Fibroblast of the aortic adventitia (primary cell): ENCODE results near the gene VAV1. TPM values are rescaled to one million over a fixed set of nuclear protein-coding genes. Genes with fewer than 3 reads are reported as not detected.
"Not testable (repeated sequence)": the region's sequence is repeated elsewhere in the genome, so short reads cannot be mapped to it uniquely, and the experiment has no call there.

Experiments
- DNase-seq: peaks from one replicate; pipeline ENCODE4 v3.0.0-alpha.2; 2010; ENCODE audit warnings: low read depth
- H3K4me3 ChIP-seq: 2 replicates; pipeline ENCODE4 v1.5.1; 2011; ENCODE audit warnings: low read depth, mild to moderate bottlenecking, control low read depth, low read length, moderate library complexity
- CTCF ChIP-seq: IDR thresholded peaks from 2 replicates; pipeline ENCODE4 v1.5.1; 2011; ENCODE audit warnings: mild to moderate bottlenecking, low read length, control low read depth, inconsistent platforms; ENCODE audit not compliant: insufficient read depth
- total RNA-seq: library from RNA; depleted of rRNA; stranded (reverse); fragments of >200 nt; gene quantifications from 2 replicates; pipeline ENCODE4 v1.2.3, GENCODE V29; 2012; ENCODE audit warnings: low replicate concordance

VAV1 gene
- total RNA-seq, 1 donor, result not detected

- no peak overlapping the region for H3K4me3 ChIP-seq
- DNase-seq, result no peak
- TF ChIP-seq CTCF, result no peak
Measured at GRCh38 chr19:6765738-6766356, 6.7 kb upstream of the VAV1 start.

GRCh38 chr19:6766357-6767080 lies 6.0 kb upstream of the VAV1 start:
- DNase-seq, result no peak
- TF ChIP-seq CTCF, result no peak
- H3K4me3 ChIP-seq, result no peak overlapping the region

DNA sequence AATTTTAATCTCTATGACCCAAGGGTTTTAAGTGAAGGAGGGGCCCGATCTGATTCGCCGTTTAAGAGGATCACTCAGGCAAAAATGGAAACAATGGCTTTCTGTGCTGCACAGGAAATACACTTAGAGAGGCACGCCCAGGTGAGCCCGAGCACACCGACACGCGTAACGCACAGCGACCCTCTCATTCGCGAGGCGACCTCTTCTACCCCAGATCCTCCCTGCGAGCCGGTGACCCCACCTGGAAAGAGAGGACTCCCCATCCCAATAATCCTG lies 5.5 kb upstream of the VAV1 start:
- no peak overlapping the region for H3K4me3 ChIP-seq
- no peak for TF ChIP-seq CTCF
- no peak for DNase-seq

GRCh38 chr19:6767357-6768235 lies 4.9 kb upstream of the VAV1 start, which contains the start of gene SH2D3A:
SH2D3A (minus strand) TSS chr19:6767435; CDS start chr19:6763748, 3,687 bp downstream.
- no peak within 1 kb of the TSS for H3K4me3 ChIP-seq
- no peak for DNase-seq
- TF ChIP-seq CTCF, result no peak

DNA sequence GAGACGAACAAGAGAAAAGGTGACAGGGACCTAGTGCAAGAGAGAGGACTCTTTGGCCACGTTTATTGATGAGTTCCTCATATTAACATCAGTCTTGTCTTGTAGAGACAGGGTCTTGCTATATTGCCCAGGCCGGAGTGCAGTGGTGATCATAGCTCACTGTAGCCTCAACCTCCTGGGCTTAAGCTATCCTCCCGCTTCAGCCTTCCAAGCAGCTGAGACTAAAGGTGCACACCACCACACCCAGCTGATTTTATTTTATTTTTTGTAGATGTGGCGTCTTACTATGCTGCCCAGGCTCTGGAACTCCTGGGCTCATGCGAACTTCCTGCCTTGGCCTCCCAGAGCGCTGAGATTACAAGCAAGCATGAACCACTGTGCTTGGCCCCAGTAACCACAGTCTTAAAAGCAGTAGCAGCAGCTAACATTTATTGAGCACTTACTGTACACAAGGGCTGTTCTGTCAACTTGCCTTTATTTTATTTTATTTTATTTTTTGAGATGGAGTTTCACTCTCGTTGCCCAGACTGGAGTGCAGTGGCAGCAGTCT lies 4.2 kb upstream of the VAV1 start:
- no peak for TF ChIP-seq CTCF
- H3K4me3 ChIP-seq, result no peak overlapping the region
- DNase-seq, result no peak

DNA sequence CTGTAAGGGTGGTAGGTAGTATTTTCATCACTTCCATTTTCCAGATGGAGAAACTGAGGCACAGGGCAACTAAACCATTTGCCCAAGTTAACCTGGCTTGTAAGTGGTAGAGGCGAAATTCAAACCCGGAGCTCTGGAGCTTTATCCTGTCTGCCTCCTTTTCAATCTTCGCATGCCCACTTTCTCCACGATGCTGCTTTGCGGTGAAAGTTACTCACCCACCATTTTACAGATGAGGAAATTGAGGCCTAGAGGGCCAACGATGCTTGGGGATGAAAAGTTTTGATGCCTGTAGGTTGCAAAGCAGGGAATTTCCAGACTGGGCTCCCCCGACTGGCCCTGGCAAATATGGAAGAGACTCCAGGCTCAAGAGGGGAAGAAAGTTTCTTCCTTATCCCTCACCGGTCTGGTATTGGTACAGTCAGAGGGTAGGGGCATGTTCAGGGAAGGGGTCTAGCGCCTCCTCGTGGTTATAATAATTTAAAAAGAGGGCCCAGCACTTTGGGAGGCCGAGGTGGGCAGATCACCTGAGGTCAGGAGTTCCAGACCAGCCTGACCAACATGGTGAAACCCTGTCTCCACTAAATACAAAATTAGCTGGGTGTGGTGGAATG lies 3.4 kb upstream of the VAV1 start:
- H3K4me3 ChIP-seq, result no peak overlapping the region
- DNase-seq, result peak; percentile 28
- peak; percentile 13 for TF ChIP-seq CTCF

- not testable (repeated sequence) for H3K4me3 ChIP-seq, DNase-seq
Measured at GRCh38 chr19:6771648-6772027, 870 bp upstream of the VAV1 start.
